ENCODE results near the gene FIBP.

Gene FIBP

GRCh38 chr11:65890324-65891218 lies 2.3 kb upstream of the FIBP start, which contains the start of gene CCDC85B:
CCDC85B (plus strand) TSS chr11:65890673; CDS start chr11:65890784, 111 bp downstream.
- peak; percentile 71 for DNase-seq (ENCODE audit: insufficient read length, low spot score)
- no peak for FAIRE-seq
- TF ChIP-seq POLR2A (IDR thresholded peaks at IDR 0.05; ENCODE audit: low read depth, low read length) = peak; percentile 97

- FAIRE-seq = no peak
- no peak for DNase-seq (ENCODE audit: insufficient read length, low spot score)
- no peak for TF ChIP-seq POLR2A (IDR thresholded peaks at IDR 0.05; ENCODE audit: low read depth, low read length)
Measured at GRCh38 chr11:65887723-65888162, 528 bp downstream of the FIBP start.

GRCh38 chr11:65886826-65887722 lies 1.2 kb downstream of the FIBP start:
- no peak for DNase-seq (ENCODE audit: insufficient read length, low spot score)
- no peak for FAIRE-seq

GRCh38 chr11:65885808-65886536 lies 2.3 kb downstream of the FIBP start:
- no peak for TF ChIP-seq POLR2A (IDR thresholded peaks at IDR 0.05; ENCODE audit: low read depth, low read length)
- DNase-seq (ENCODE audit: insufficient read length, low spot score) (no peak), FAIRE-seq (no peak)

More at GRCh38 chr11:65886826-65887722, 1.2 kb downstream of the FIBP start:
- TF ChIP-seq POLR2A (IDR thresholded peaks at IDR 0.05; ENCODE audit: low read depth, low read length) = no peak

- no peak for TF ChIP-seq POLR2A (IDR thresholded peaks at IDR 0.05; ENCODE audit: low read depth, low read length)
- DNase-seq (ENCODE audit: insufficient read length, low spot score) = no peak
- FAIRE-seq = no peak
Measured at GRCh38 chr11:65885231-65885630, 3.0 kb downstream of the FIBP start.

GRCh38 chr11:65884716-65885092 lies 3.6 kb downstream of the FIBP start:
- no peak for TF ChIP-seq POLR2A (IDR thresholded peaks at IDR 0.05; ENCODE audit: low read depth, low read length)
- no peak for FAIRE-seq
- DNase-seq (ENCODE audit: insufficient read length, low spot score) = peak; percentile 77

GRCh38 chr11:65883786-65884715 lies 4.2 kb downstream of the FIBP start:
- no peak for DNase-seq (ENCODE audit: insufficient read length, low spot score)
- TF ChIP-seq POLR2A (IDR thresholded peaks at IDR 0.05; ENCODE audit: low read depth, low read length) = no peak
- FAIRE-seq = no peak

GRCh38 chr11:65883058-65883761 lies 5.1 kb downstream of the FIBP start:
- FAIRE-seq (no peak), DNase-seq (ENCODE audit: insufficient read length, low spot score) (no peak)
- no peak for TF ChIP-seq POLR2A (IDR thresholded peaks at IDR 0.05; ENCODE audit: low read depth, low read length)

- FAIRE-seq = no peak
- DNase-seq (ENCODE audit: insufficient read length, low spot score) = no peak
- no peak for TF ChIP-seq POLR2A (IDR thresholded peaks at IDR 0.05; ENCODE audit: low read depth, low read length)
Measured at GRCh38 chr11:65882120-65883057, 5.9 kb downstream of the FIBP start.

GRCh38 chr11:65880844-65881421 lies 7.3 kb downstream of the FIBP start:
- no peak for TF ChIP-seq POLR2A (IDR thresholded peaks at IDR 0.05; ENCODE audit: low read depth, low read length)
- FAIRE-seq = no peak
- DNase-seq (ENCODE audit: insufficient read length, low spot score) = no peak

GRCh38 chr11:65880027-65880426 lies 8.2 kb downstream of the FIBP start:
- FAIRE-seq (no peak), DNase-seq (ENCODE audit: insufficient read length, low spot score) (no peak)
- TF ChIP-seq POLR2A (IDR thresholded peaks at IDR 0.05; ENCODE audit: low read depth, low read length) = no peak
